Activated B cell treated with CpG ODN at 0.5 μM for 24 hours (primary cell): ENCODE results near the gene ZG16B. TPM values are rescaled to one million over a fixed set of nuclear protein-coding genes. Genes with fewer than 3 reads are reported as not detected.

Source experiments
- ATAC-seq: fragments of 200-7000 bp; cut with Tn5 transposase; one replicate; pipeline ENCODE4 v1.10.0; 2021; ENCODE audit warnings: low read depth, mild to moderate bottlenecking, moderate library complexity
- CTCF ChIA-PET: fragments of 350-600 bp; sonication (Branson Sonifier 250); formaldehyde crosslinking; loops from one replicate; lab custom pipeline; 2021; ENCODE audit warnings: antibody characterized with exemption; lab: Charles Lee
- POLR2A ChIA-PET: fragments of 350-600 bp; sonication (Branson Sonifier 250); formaldehyde crosslinking; loops from one replicate; lab custom pipeline; 2021; ENCODE audit warnings: antibody characterized with exemption; lab: Charles Lee
- DNase-seq: peaks from one replicate; pipeline ENCODE4 v3.0.0; 2022
- H3K27ac Mint-ChIP-seq: one replicate; pipeline ENCODE4 v1.8.0; 2020; ENCODE audit warnings: mixed read lengths
- H3K27me3 Mint-ChIP-seq: one replicate; pipeline ENCODE4 v1.8.0; 2021; ENCODE audit warnings: mixed read lengths
- H3K36me3 Mint-ChIP-seq: one replicate; pipeline ENCODE4 v1.8.0; 2021; ENCODE audit warnings: low read depth, mixed read lengths
- H3K4me1 Mint-ChIP-seq: one replicate; pipeline ENCODE4 v1.8.0; 2021; ENCODE audit warnings: mixed read lengths
- H3K4me3 Mint-ChIP-seq: one replicate; pipeline ENCODE4 v1.8.0; 2020; ENCODE audit warnings: mild to moderate bottlenecking, mixed read lengths
- H3K9me3 Mint-ChIP-seq: one replicate; pipeline ENCODE4 v1.8.0; 2020; ENCODE audit warnings: mixed read lengths
- CTCF ChIP-seq: fragments of 200-600 bp; IDR thresholded peaks from one replicate; pipeline ENCODE4 v1.8.0; 2022; ENCODE audit warnings: antibody characterized with exemption, mild to moderate bottlenecking
- intact Hi-C: fragments of 100-400 bp; cut with micrococcal nuclease; formaldehyde crosslinking; loops from one replicate; pipeline ENCODE4 v1.15.1; 2024
- total RNA-seq: library from RNA; stranded (reverse); gene quantifications from 2 replicates; pipeline ENCODE4 v1.2.3, GENCODE V29; 2022

Gene ZG16B
- total RNA-seq, 1 donor from 2014 or later = 0.33 TPM

- intact Hi-C loops = no loop called here
- Mint-ChIP-seq H3K9me3 (no peaks in the 10 kb centered on the region), H3K27me3 (peaks cover 16% of the 10 kb centered on the region), H3K27ac (no peak overlapping the region), H3K36me3 (no peaks in the 10 kb centered on the region), H3K4me3 (no peak overlapping the region), H3K4me1 (peaks cover 9% of the 10 kb centered on the region)
- DNase-seq (no peak), ATAC-seq (no peak)
- POLR2A ChIA-PET = no interaction called here
- CTCF ChIA-PET = no interaction called here
- no peak for TF ChIP-seq CTCF
Measured at GRCh38 chr16:2846511-2847310, 16.6 kb downstream of the ZG16B start.

- Mint-ChIP-seq H3K27ac (no peak overlapping the region), H3K36me3 (no peaks in the 10 kb centered on the region), H3K9me3 (peaks cover 3% of the 10 kb centered on the region), H3K27me3 (peaks cover 18% of the 10 kb centered on the region), H3K4me1 (no peaks in the 10 kb centered on the region), H3K4me3 (no peak overlapping the region)
- no peak for DNase-seq
- intact Hi-C loops = no loop called here
- CTCF ChIA-PET = no interaction called here
- TF ChIP-seq CTCF = no peak
- POLR2A ChIA-PET = interaction anchor here (0.6 kb wide), 1 partner anchor 1199 kb away, joined by 4 read pairs; no protein-coding TSS in a partner anchor
- no peak for ATAC-seq
Measured at GRCh38 chr16:2848933-2849725, 19.0 kb downstream of the ZG16B start.

- Mint-ChIP-seq H3K9me3 (peaks cover 10% of the 10 kb centered on the region), H3K4me3 (no peak overlapping the region), H3K4me1 (no peaks in the 10 kb centered on the region), H3K36me3 (no peaks in the 10 kb centered on the region), H3K27ac (no peak overlapping the region), H3K27me3 (peaks cover 27% of the 10 kb centered on the region)
- ATAC-seq (no peak), DNase-seq (no peak)
- ChIA-PET CTCF (no interaction called here), POLR2A (interaction anchor here (0.5 kb wide), 1 partner anchor 167 kb away, joined by 4 read pairs; no protein-coding TSS in a partner anchor)
- intact Hi-C loops = no loop called here
- TF ChIP-seq CTCF = no peak
Measured at GRCh38 chr16:2852003-2852730, 22.1 kb downstream of the ZG16B start.

GRCh38 chr16:2852731-2853507, 22.8 kb downstream of the ZG16B start:
- H3K9me3 Mint-ChIP-seq = peaks cover 10% of the 10 kb centered on the region
- no peak overlapping the region for H3K27ac Mint-ChIP-seq
- H3K4me1 Mint-ChIP-seq = peaks cover 4% of the 10 kb centered on the region
- no peaks in the 10 kb centered on the region for H3K36me3 Mint-ChIP-seq
- no peak overlapping the region for H3K4me3 Mint-ChIP-seq
- ChIA-PET CTCF (no interaction called here), POLR2A (no interaction called here)
- no peak for TF ChIP-seq CTCF
- peaks cover 28% of the 10 kb centered on the region for H3K27me3 Mint-ChIP-seq
- intact Hi-C loops = no loop called here
- no peak for DNase-seq
- no peak for ATAC-seq
